ENCODE results near the gene LRRC18.

Gene LRRC18

GRCh38 chr10:48939790-48940325 lies at the start of gene LRRC18:
LRRC18 (minus strand) TSS chr10:48939840; CDS start chr10:48914155, 25,685 bp downstream.
- no peak for DNase-seq (ENCODE audit: low read depth)

GRCh38 chr10:48985621-48986158 lies 46.0 kb upstream of the LRRC18 start:
- DNase-seq (ENCODE audit: low read depth) = no peak

- DNase-seq (ENCODE audit: low read depth) = no peak
Measured at GRCh38 chr10:48983648-48984351, 44.2 kb upstream of the LRRC18 start.

GRCh38 chr10:48982584-48982983 lies 42.9 kb upstream of the LRRC18 start:
- no peak for DNase-seq (ENCODE audit: low read depth)

GRCh38 chr10:48981310-48981907 lies 41.8 kb upstream of the LRRC18 start:
- peak; percentile 5 for DNase-seq (ENCODE audit: low read depth)

- no peak for DNase-seq (ENCODE audit: low read depth)
Measured at GRCh38 chr10:48978318-48978717, 38.7 kb upstream of the LRRC18 start.

GRCh38 chr10:48976196-48976595 lies 36.6 kb upstream of the LRRC18 start:
- no peak for DNase-seq (ENCODE audit: low read depth)

GRCh38 chr10:48974510-48975156 lies 35.0 kb upstream of the LRRC18 start:
- no peak for DNase-seq (ENCODE audit: low read depth)

DNA sequence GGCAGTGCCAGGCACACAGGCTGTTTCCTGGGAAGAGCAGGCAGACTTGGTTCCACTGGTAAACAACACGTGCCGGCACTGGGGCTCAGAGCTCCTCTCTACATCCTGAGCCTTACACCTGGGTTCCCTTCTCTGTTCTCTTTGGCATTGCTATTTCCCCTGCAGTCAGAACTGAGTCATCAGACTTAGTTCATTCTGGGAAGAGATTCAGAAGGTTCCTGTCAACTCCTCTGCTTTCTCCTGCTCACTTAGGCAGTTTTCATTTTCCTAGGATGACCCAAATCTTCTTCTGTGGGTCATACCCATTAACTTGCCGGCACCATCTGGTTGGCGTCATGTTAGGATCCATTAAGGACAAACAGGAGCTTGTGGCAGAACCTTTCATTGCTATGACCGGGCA lies 33.4 kb upstream of the LRRC18 start:
- DNase-seq (ENCODE audit: low read depth) = no peak

DNA sequence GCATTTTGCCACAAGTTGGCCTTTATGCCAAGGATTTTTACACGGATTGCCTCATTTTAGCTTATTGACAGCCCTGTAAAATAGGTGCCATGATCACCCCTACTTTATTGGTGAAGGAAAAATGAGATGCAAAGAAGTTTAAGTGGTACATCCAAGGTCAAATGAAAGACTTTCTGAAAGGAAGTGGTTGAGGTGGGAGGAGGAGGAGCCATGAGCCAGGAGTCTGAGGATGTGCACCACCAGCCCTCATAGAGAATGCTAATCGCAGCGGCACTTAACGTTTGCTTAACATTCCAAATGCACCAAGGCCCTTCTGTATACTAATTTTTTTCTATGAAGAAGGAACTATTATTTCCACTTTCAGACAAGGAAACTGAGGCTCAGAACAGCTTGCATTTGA lies 31.0 kb upstream of the LRRC18 start:
- DNase-seq (ENCODE audit: low read depth) = no peak

GRCh38 chr10:48970046-48970445 lies 30.4 kb upstream of the LRRC18 start:
- DNase-seq (ENCODE audit: low read depth) = no peak

- no peak for DNase-seq (ENCODE audit: low read depth)
Measured at GRCh38 chr10:48968036-48968435, 28.4 kb upstream of the LRRC18 start.

DNA sequence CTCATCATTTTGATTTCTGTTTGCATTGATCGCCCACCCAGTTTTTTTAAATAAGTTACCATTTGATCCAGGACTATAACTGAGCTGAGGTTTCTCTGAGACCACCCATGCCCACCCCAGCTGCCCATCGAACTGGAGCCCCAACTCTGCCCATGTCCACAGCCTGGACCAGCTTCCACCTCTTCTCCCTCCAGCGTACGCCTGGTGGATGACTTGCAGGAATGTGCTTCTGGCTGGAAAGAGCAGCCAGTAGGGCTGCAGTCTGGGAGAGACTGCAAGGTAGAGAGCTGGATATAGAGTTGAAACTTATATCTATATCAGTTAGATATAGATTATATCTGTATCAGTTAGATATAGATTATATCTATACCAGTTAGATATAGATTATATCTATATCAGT lies 25.8 kb upstream of the LRRC18 start:
- DNase-seq (ENCODE audit: low read depth) = no peak

DNA sequence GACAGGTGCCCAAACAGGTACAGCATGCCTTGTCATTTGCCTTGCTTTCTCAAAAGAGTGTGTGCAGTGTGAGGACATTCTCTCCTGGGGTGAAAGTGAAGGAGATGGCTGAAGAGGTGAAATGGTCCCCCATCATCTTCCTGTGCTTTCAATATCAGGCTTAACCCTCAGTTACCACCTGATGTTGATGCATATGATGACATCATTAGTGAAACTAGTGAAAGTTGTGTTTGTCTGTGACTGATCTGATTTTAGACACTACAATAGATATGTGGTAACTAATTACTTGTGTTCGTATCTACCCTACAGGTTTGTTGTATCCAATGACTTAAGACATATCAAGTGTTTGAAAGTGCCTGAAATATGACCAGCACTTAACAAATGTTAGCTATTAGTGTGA lies 24.4 kb upstream of the LRRC18 start:
- DNase-seq (ENCODE audit: low read depth) = no peak

DNA sequence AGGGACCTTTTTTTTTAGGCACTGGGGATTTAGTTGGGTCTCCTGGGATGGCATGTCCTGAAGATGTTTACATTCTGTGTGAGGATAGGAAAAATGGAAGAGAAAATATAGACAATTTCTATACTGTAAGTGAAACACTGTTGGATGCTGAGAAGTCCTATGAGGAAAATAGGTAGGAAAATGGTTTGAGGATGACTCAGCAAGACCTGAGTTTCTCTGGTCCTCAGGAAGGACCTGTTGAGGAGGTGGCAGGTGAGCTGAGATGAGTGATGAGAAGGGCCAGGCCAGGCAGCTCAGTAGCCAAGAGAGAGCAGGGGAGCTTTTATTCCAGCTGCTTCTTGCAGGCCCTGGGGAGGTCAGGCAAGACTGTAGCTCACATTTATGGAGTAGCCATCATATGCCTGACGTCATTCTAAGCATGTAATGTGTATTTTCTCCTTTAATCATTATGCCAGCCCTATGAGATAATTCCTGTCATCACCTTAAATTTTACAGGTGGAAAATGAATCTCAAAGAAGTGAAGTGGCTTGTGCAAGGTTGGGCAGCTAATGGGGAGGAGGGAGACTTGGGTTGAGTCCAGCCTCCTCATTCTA lies 19.1 kb upstream of the LRRC18 start:
- DNase-seq (ENCODE audit: low read depth) = no peak

DNA sequence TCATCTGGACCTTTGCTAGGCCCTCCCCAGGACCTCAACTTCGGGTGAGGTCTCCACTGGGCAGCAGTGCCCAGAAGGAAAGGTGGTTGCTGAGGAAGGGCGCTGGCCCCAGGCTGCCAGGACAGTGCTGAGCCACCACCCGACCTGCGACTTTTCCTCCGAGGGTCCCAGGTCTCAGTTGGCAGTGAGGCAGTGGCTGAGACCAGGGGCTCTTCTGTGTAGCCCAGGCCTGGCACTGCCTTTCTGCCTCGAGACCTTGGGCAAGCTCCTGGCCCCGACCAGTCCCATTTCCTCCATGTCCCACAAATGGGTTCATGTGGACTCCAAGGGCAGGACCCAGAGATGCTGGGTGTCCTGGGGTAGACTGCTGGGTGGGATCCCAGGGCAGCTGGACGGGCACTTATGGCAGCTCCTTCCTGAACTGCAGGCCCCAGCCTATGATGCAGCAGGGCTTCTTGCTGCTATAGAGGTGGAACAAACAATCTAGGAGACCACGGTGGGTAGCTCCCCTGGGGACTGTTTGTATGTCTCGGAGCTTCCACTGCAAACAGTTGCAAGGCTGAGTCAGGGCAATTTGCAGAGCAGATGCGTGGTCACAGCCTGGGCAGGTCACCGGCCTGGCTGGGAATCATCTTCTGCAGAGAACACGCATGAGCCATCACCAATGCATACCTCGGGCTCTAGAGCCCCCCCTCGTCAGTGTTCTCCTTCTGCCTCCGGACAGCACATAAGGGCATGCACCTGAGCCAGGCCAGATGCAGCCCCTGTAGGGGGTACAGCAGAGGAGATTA lies 17.9 kb upstream of the LRRC18 start:
- no peak for DNase-seq (ENCODE audit: low read depth)

- DNase-seq (ENCODE audit: low read depth) = no peak
Measured at GRCh38 chr10:48951707-48952106, 12.1 kb upstream of the LRRC18 start.

DNA sequence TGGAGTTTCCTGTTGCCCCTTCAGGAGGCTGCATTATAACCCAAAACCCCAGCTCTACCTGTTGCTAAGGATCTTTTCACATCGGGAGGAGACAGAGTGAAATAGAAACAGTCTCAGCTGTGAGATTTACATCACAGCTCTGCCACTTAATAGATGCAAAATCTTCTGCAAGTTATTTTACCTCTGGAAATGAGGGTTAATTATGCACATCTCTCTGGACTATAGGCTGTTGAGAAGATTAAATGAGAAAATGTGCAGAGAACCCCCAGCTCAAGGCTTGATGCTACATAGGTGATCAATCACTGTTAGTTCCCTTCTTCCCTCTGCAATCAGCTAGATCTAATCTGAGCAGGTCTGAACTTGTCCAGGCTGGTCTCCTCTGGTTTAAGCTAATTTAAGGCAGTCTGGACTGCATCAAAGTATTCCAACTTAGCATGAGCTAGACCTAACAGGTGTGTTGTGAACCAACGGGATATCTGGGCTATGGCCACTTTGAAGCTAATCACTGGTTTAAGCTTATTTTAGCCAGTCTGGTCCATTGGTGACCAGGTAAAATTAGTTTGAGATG lies 8.9 kb upstream of the LRRC18 start:
- no peak for DNase-seq (ENCODE audit: low read depth)

- DNase-seq (ENCODE audit: low read depth) = no peak
Measured at GRCh38 chr10:48947690-48948469, 8.2 kb upstream of the LRRC18 start.

GRCh38 chr10:48946891-48947500 lies 7.4 kb upstream of the LRRC18 start:
- DNase-seq (ENCODE audit: low read depth) = no peak

All from activated T-cell treated with anti-CD3 and anti-CD28 coated beads for 24 hours (primary cell).